Measurements from ENCODE around the gene C5orf15. TPM values are rescaled to one million over a fixed set of nuclear protein-coding genes. Genes with fewer than 3 reads are reported as not detected.
"Not testable (repeated sequence)": the region's sequence is repeated elsewhere in the genome, so short reads cannot be mapped to it uniquely, and the experiment has no call there.

The C5orf15 gene
- total RNA-seq, 1 experiment from 2014 or later: 105 TPM

DNA sequence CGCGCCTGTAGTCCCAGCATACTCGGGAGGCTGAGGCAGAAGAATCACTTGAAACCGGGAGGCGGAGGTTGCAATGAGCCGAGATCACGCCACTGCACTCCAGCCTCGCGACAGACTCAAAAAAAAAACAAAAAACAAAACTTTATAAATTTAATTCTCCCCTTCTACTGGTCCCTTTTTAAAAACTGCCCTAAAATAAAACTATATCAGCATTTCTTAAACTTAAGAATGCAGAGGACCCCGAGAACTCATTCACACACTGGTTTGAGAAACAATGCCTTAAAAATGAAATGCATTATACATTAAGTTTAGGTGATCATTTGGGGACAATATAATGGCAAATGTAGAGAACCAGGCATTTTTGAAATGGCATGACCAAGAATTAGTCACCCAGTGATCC, 2.3 kb downstream of the C5orf15 start:
- DNase-seq (ENCODE audit: extremely low read depth, low read depth): no peak

DNA sequence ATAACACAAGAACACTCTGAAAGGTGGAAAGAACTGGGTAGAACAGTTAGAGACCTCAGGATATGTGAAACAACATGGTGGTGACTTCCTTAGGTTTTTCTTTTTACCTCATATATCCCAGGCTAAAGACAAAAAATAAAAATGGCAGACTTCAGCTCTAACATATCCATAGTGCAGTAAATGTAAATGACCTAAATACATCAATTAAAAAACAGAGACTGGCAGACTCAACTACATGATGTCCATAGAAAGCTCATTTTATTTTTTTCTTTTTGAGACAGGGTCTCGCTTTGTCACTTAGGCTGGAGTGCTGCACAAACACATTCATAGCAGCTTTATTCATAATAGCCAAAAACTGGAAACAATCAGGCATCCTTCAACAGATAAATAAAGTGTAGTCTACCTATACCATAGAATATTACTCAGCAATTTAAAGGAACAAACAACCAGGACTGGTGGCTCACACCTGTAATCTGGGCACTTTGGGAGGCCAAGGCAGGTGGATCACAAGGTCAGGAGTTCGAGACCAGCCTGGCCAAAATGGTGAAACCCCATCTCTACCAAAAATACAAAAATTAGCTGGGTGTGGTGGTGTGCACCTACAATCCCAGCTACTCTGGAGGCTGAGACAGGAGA, 4.8 kb downstream of the C5orf15 start:
- DNase-seq (ENCODE audit: extremely low read depth, low read depth): no peak

DNA sequence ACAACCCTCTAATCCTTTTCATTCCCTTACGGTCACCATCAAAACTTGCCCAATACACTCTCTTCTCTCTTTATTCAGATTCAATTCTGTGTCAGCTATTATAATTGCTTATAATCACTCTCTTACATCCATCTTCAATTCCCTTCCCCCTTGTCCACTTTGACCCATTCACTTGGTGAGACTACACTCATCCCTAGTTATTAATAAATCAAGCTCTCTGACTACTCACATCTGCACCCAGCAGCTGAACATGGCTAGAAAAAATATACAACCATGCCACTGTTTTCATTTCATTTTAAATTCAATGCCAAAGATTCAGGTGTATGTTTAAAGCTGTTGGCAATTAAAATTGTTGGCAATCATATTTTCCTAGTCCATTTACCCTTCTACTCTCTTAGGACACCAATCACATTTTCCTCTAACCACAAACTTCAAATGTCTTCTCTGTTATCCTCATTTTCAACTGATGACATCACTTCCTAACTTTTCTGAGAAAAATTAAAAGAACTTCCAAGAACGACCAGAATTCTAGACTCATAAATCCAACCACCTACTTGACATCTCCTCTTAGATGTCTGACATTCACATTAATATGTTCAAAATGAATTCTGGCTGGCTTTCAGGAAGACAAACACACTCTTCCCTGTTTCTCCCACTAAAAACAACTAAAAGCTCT, 5.5 kb downstream of the C5orf15 start:
- DNase-seq (ENCODE audit: extremely low read depth, low read depth): no peak

DNA sequence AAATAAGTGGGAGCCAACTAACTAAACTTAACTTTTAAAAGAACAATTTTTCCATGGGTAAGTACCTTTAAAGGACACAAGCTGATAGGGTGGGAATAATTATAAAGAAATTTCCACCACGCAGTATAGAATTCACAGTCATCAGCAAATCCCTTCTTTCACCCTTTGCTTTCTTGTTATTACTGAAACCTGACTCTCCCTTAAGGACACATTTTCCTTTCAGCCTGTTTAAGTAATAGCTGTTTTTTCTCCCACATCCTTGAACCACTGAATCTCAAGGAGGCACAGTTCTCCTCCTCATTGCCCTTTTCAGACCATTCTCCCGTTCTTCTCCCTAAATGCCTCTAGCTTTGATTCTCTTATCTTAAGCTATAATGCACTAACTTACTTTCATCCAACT, 6.3 kb downstream of the C5orf15 start:
- no peak for DNase-seq (ENCODE audit: extremely low read depth, low read depth)

DNA sequence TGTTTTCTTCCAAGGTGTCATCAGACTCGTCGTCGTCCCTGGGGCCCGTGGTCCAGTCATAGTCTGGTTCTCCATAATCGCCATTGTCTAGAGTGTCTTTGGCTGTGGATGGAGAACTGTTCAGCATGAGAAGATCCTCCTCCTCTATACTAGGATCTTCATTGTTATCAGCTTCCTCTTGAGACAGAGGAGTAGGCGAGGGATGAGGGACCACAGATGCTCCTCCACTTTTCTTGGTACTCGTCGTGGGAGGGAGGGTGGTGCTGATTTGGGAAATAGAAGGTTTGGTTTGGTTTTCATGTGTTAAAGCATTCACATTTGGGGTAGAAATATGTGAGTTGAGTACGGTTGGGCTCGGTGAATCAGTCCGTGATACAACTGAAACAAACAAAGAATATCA, 8.8 kb downstream of the C5orf15 start:
- DNase-seq (ENCODE audit: extremely low read depth, low read depth): no peak

DNA sequence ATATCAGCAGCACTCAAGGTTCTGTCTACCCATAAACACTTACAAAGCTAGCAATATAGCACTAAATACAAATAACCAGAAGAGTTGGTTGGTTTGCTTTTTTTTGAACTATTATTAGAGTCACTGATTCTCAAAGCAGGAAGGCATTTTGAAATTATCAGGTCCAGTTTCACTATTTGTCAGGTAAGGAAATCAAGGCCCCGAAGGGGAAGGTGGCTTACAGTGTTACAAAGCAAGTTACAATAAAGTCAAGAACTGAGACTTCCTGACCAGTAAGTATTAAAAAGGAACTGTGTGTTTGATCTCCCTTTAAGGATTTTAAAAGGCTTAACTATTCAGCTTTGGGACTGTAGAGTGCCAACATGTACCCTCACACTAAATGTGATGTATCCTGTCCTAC, 10.8 kb downstream of the C5orf15 start:
- no peak for DNase-seq (ENCODE audit: extremely low read depth, low read depth)

DNA sequence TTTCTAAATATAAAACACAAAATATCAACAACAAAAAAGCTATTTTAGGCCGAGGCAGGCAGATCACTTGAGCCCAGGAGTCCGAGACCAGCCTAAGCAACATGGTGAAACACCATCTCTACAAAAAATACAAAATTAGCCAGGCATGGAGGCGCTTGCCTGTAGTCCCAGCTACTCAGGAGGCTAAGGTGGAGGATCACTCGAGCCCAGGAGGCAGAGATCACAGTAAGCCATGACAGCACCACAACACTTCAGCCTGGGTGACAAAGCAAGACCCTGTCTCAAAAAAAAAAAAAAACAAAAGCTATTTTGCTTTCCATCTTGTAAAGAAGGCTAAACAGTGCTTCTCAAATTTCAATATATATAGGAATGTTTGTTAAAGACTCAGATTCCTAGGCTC, 11.3 kb downstream of the C5orf15 start:
- no peak for DNase-seq (ENCODE audit: extremely low read depth, low read depth)

DNA sequence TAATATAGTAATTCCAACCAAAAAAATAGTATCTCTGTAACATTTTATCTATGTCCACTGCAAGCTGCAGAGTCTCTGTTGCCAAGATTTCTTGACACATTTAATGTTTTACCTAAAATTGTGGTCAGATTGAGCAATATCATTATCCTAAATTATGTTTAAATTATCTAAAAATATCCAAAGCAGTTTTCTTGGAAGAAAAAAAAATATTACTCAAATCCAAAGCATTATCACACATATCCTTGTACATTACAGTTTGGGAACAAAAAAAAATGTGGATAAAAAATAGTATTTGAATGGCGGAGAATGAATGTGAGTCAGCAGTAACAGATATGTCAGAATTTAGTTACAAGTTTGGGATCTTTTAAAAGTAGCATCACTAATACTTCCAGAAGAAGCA, 12.2 kb downstream of the C5orf15 start:
- DNase-seq (ENCODE audit: extremely low read depth, low read depth): not testable (repeated sequence)

DNA sequence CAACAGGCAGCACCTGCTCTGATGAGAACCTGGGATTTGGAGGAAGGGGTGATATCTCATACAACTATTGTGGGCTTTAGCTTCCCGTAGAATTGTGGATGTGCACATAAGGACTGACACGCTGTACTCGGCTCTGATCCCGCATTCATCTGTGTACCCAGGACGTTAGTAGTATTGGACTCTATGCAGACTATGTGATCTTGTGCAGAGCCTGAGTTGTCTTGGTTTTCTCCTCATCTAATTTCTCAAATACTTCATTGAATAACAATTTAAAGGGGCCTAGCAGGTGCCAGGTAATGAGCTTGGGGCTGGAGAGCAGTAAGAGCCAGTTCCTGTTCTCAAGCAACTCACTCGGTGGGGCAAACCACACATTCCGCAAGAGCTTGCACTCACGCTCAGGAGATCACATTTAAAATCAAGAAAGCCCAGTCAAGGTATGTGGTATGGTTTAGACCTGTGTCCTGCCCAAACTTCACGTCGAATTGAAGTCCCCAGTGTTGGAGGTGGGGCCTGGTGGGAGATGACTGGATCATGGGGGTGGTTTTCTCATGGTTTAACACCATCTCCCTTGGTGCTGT, 14.8 kb downstream of the C5orf15 start:
- no peak for DNase-seq (ENCODE audit: extremely low read depth, low read depth)

DNA sequence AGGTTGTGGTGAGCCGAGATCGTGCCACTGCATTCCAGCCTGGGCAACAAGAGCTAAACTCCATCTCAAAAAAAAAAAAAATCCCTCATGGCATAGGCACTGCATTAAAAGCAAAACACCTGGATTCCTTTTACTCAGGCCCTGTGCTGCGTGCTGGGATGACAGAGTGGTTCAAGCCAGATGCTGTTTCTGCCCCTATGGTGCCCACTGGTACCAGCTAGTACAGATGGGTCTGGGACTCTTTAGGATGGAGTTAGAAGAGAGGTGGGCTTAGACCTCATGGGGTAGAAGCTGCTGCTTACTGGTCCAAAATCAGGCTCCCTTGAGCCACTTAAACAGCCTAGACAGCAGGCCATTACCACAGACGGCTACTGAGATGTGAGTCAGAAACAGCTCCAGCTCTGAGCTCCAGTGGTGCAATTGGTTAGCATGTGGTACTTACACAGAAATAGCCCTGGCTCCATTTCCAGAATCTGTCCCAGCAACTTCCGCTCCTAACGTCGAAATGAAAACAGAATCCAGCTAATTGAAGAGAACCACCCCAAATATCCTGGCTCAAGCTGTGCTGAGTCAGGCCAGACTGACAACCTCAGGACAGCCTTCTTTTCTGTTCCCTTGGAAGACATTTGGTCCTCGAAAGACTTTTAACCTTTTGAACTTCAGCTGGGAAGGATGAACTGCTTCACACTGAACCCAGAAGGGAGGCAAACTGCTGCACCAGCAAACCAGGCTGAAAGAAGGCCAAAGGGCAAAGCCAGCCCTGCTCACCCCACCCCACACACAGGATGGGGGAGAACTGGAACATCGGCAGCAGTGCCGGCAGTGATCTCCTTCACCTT, 15.5 kb downstream of the C5orf15 start:
- DNase-seq (ENCODE audit: extremely low read depth, low read depth): no peak

DNA sequence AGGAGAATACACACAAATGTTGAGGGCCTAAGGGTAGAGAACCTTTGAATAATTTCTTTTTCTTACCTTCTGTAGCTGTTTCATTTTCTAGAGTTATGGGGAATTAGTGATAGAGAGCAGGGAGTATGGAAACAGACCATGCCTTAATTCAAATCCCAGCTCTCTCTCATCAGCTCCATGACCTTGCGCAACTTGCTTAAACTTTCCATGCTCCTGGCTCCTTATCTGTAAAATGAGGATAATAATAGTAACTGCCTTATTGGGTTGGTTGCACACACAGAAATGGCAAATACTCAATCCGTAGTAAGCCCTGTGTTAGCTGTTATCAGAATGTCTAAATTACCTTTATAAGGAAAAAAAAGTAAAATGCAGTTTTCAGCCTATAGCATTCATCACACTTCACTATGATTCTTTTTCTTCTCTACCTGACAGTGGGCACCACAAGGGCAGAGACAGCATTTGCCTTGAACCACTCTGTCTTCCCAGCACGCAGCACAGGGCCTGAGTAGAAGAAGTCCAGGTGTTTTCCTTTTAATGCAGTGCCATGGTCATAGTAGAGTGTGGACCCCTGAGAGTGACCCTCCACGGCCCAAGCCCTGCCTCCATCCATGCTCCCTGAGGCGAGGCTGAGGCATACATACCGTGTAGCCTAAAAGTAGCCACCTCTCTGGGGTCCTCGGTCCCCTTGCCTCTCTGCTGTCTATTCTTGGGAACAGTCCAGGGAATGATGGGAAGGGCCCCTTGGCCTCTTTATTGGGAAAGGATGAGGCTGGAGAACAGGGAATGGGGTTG, 17.4 kb downstream of the C5orf15 start:
- no peak for DNase-seq (ENCODE audit: extremely low read depth, low read depth)

DNA sequence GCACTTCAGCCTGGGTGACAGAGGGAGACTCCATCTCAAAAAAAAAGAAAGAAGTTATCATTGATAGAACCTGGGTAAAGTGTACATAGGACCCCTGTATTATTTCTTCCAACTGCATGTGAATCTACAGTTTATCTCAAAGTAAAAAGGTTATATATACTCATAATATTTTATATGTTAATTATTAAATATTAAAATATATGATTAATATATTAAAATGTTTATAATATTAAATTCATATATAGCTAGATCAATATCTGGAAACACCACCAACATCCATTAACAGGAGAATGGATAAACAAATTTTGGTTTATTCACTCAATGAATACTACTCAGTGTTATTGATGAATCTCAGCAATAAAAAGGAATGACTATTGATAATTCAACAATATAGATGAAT, 19.7 kb downstream of the C5orf15 start:
- no peak for DNase-seq (ENCODE audit: extremely low read depth, low read depth)

DNA sequence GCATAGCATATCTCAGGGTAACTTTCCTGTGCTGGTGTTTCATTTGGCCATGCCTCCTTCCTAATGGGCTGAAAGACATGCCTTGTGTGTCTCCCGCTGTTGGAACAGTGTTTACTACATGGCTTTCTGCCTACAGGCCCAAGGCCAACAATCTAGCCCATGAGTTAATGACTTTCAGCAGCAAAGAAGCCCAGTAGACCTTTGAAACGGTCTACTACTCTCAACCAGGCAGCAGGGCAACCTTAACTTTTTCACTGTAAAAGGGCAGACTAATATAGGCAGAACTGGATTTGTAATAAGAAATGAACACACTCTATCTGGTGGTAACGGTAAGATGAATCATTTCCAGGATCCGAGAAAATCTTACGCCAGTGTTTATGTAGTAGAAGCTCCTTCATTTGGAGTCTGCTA, 21.0 kb downstream of the C5orf15 start:
- no peak for DNase-seq (ENCODE audit: extremely low read depth, low read depth)

DNA sequence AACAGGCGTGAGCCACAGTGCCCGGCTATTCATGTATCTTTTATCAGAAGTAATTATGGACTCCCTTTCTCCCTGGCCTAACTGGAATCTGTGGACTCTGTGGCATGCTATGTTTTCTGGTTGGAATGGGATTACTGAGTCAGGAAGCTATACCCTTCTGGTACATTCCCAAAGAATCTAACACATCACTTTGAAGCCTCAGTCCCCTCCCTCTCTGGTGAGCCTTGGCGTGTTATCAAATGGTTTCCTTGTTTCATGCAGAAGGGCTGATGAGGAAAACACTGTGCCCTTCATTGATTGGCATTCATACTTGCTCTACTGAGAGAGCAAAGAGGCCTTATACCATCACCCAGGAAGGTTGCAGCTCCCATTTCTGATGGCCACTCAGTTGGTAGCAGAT, 22.9 kb downstream of the C5orf15 start:
- DNase-seq (ENCODE audit: extremely low read depth, low read depth): no peak

DNA sequence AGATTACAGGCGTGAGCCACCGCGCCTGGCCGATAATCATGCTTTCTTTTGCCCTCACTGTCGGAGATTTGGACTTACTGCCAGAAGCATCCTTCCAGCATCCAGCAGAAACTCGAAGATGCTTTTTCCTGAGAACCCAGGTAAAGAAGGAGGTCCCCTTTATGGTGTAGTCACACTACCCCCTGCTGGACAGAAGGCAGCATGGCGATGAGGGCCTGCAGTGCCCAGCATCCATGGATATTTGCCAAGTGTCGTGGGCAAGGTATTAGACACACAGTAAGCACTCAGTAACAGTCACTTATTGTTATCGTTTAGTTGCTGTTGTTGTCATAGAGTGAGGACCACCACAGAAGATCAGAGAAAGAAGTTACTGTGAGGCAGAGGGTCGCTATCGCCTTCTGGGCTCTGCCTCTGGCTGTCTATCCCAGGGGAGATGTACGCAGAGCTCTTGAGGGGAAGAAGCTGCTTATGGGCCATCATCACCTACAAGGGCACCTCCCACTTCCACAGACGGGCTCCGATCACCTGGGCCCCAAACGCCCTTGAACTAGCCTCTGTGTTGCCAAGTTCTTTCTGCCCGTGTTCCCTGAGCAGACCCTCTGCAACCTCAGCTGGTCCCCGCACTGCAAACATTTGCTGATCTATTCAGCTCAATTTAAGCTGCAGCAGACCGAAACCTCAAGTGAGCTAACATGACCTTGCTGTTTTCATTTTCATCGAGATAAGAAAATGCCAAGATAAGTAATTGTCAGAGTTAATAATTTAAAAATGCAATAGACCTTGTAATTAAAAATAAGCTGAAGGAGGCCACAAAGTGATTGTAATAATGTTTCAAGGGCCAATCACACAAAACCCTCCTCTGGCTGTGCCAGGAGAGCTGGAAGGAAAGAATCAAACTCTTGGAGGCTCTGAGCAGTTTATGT, 23.9 kb downstream of the C5orf15 start:
- peak; percentile 57 for DNase-seq (ENCODE audit: extremely low read depth, low read depth)

DNA sequence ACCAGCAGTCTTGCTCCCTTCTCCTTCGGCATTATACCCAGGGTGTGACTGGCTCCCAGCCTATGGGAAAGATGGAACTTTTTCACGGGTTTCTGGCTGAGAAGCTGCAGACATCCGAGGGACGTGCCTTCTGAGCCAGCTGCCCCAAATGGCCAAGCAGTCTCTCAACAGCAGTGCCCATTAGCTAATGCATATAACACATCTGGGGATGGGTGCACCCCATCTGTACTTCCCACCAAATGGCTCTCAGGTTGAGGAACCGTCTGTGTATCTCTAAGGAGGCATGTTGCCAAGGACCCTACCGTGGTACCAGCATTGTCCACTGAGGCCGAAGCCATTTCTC, 25.0 kb downstream of the C5orf15 start:
- no peak for DNase-seq (ENCODE audit: extremely low read depth, low read depth)

DNA sequence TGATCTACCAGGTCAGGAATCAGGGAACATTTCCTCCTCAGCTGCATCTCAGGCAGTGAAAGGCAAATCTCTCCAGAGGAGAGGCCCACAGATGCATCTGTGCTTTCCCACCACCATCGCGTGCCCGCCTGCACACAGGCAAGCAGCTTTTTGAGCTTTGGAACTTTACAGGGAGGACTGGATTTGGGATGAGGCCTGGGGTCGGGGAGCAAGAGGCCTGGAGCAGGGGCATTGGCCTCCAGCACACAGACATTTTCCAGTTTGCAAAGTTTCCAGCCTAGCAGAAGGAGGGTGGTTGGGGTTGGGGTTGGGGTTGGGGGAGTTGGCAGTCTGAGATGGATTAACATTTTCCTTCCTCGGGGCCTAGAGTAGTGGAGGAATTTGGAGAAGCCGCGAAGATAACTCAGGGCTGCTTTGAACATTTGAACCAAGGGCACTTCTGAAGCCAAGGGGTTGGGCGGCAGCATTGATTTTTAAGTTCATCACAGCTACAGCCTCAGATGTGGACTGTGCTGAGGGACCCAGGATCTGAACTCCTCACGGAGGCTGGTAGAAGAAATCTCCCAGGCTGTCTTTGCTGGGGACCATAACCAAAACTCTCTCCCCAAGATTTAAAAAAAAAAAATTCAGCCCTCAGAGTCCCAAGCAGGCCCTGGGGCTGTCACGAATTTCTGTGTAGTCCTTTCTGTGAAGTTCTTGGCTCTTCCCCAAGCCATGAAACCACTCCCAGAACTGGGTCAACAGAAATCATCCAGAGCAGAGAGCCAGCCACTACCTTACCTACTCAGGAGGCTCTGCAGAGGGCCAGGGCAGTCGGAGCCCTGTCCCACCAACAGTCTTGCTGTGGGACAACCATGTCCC, 25.6 kb downstream of the C5orf15 start:
- DNase-seq (ENCODE audit: extremely low read depth, low read depth): no peak

DNA sequence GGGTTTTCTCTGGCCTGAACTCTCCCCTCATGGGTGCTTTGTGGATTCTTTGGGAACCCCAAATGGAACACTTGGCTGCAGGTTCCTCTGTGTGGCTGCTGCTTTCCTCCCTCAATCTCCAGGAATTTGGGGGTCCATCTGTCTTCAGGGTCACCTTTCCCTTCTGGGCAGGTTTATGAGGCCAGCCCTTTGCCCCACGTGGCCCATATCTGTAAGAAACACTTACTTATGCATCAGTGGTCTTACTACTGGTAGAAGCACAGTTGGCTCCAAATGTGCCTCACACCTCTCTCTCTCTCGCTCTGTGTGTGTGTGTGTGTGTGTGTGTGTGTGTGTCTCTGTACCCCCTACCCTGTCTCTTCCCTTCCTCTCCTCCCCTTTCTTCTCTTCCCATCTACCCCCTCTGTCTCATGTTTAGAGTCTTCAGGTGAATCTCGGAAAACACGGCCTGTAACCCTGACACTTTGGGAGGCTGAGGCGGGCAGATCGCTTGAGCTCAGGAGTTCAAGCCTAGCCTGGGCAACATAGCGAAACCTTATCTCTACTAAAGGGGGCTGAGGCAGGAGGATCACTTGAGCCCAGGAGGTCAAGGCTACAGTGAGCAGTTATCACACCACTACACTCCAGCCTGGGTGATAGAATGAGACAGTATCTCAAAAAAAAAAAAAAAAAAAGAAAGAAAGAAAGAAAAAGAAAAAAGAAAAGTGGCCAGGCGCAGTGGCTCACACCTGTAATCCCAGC, 26.8 kb downstream of the C5orf15 start:
- no peak for DNase-seq (ENCODE audit: extremely low read depth, low read depth)
